HepG2 (cell line): ENCODE data around the gene ITGAE. TPM values are rescaled to one million over a fixed set of nuclear protein-coding genes. Genes with fewer than 3 reads are reported as not detected.

Experiments used
- ATAC-seq: fragments of 200-7000 bp; cut with Tn5 transposase; 3 replicates; pipeline ENCODE4 v1.9.1; 2020; ENCODE audit warnings: mild to moderate bottlenecking, moderate library complexity
- BruUV-seq: library from RNA; stranded (reverse); fragments of 400-500 nt; replicated peaks from 2 replicates; lab custom pipeline; 2021; lab: Mats Ljungman, UMichigan
- CTCF ChIA-PET: fragments of 300-600 bp; formaldehyde crosslinking; extraction: SDS; loops from one replicate; lab custom pipeline; 2021; ENCODE audit warnings: low total read pairs, inconsistent platforms, low intra/inter-chr PET ratio; lab: Yijun Ruan, JAX
- POLR2A ChIA-PET: fragments of 350-600 bp; sonication (Branson Sonifier 250); formaldehyde crosslinking; loops from one replicate; lab custom pipeline; 2020; ENCODE audit warnings: antibody characterized with exemption, inconsistent platforms; lab: Yijun Ruan, JAX
- DNase-seq: peaks from one replicate; pipeline ENCODE4 v3.0.0-alpha.2; 2015; ENCODE audit warnings: low spot score
- FAIRE-seq: peaks from 3 replicates; lab custom pipeline; 2011; peaks lifted over from hg19 to GRCh38; lab: Jason Lieb, UNC
- H2AFZ ChIP-seq: one replicate; pipeline ENCODE4 v1.6.1; 2011; ENCODE audit warnings: low read length, inconsistent platforms
- H3K27ac ChIP-seq: fragments of 300-600 bp; 3 replicates; pipeline ENCODE4 v1.8.0; 2011; ENCODE audit warnings: mixed run types, mild to moderate bottlenecking, mixed read lengths, low read length, inconsistent platforms; ENCODE audit not compliant: insufficient read depth; ENCODE audit errors: extremely low read length
- H3K27me3 ChIP-seq, 2 experiments: fragments of 200-600 bp in 1 of 2; 2 replicates in 1 of 2; 3 replicates in 1 of 2; pipeline versions ENCODE4 v1.6.0 to v1.8.0; 2011; ENCODE audit warnings: low read length in 2 of 2, mild to moderate bottlenecking in 2 of 2, moderate library complexity in 2 of 2, inconsistent platforms in 1 of 2; ENCODE audit not compliant: insufficient read depth in 2 of 2, control insufficient read depth in 1 of 2
- H3K36me3 ChIP-seq, 2 experiments: fragments of 200-600 bp in 1 of 2; replicated peaks in 1 of 2; 2 replicates in 1 of 2; 3 replicates in 1 of 2; pipeline versions ENCODE4 v1.5.1 to v1.8.0; 2011; ENCODE audit warnings: low read length in 2 of 2, inconsistent platforms in 1 of 2; ENCODE audit not compliant: insufficient read depth in 2 of 2, control insufficient read depth in 1 of 2
- H3K4me1 ChIP-seq: 2 replicates; pipeline ENCODE4 v1.5.1; 2012; ENCODE audit warnings: low read length, inconsistent platforms; ENCODE audit not compliant: insufficient read depth
- H3K4me2 ChIP-seq: 2 replicates; pipeline ENCODE4 v1.6.0; 2011; ENCODE audit warnings: low read depth, low read length, inconsistent platforms
- H3K4me3 ChIP-seq, 3 experiments: fragments of 200-600 bp in 1 of 3; sonication (generic), shearing (Covaris generic) in 1 of 3; replicated peaks in 1 of 3; 2 replicates each; pipeline ENCODE4 v1.5.1; 2011 to 2016; ENCODE audit warnings: low read length in 3 of 3, inconsistent platforms in 2 of 3, low read depth in 2 of 3, mild to moderate bottlenecking in 2 of 3, control low read depth in 1 of 3, mixed read lengths in 1 of 3; ENCODE audit not compliant: insufficient read depth in 1 of 3
- H3K79me2 ChIP-seq: one replicate; pipeline ENCODE4 v1.6.1; 2011; ENCODE audit warnings: low read length, inconsistent platforms; ENCODE audit not compliant: insufficient read depth
- H3K9ac ChIP-seq: 2 replicates; pipeline ENCODE4 v1.6.0; 2011; ENCODE audit warnings: mild to moderate bottlenecking, low read depth, low read length, inconsistent platforms; ENCODE audit not compliant: insufficient read depth
- H3K9me3 ChIP-seq: 2 replicates; pipeline ENCODE4 v1.5.1; 2012; ENCODE audit warnings: mild to moderate bottlenecking, low read length
- H4K20me1 ChIP-seq: 2 replicates; pipeline ENCODE4 v1.6.0; 2011; ENCODE audit warnings: inconsistent platforms, mild to moderate bottlenecking, low read length, moderate library complexity; ENCODE audit not compliant: insufficient read depth
- ADNP ChIP-seq: sonication (generic); formaldehyde crosslinking; IDR thresholded peaks from 2 replicates; pipeline ENCODE4 v1.4.0; 2020; ENCODE audit warnings: missing genetic modification reagents
- ARNTL ChIP-seq: sonication (generic); formaldehyde crosslinking; IDR thresholded peaks from 2 replicates; pipeline ENCODE4 v1.4.0; 2020; ENCODE audit warnings: mild to moderate bottlenecking, missing genetic modification reagents
- CENPX ChIP-seq: sonication (generic); formaldehyde crosslinking; IDR thresholded peaks from 2 replicates; pipeline ENCODE4 v1.9.0; 2021; ENCODE audit warnings: mild to moderate bottlenecking, missing genetic modification reagents, moderate library complexity
- ELF3 ChIP-seq: IDR thresholded peaks from 2 replicates; pipeline ENCODE4 v1.6.1; 2016; ENCODE audit warnings: missing genetic modification reagents, missing compliant biosample characterization
- MEIS1 ChIP-seq: sonication (generic); formaldehyde crosslinking; IDR thresholded peaks from 2 replicates; pipeline ENCODE4 v1.9.0; 2021; ENCODE audit warnings: mild to moderate bottlenecking, missing genetic modification reagents, moderate library complexity, borderline replicate concordance
- SRSF4 ChIP-seq: fragments of 200-400 bp; formaldehyde crosslinking; IDR thresholded peaks from one replicate; pipeline ENCODE4 v1.6.1; 2018; ENCODE audit warnings: mild to moderate bottlenecking, low read depth, low read length, moderate library complexity; ENCODE audit not compliant: poor library complexity, severe bottlenecking
- ZNF225 ChIP-seq: sonication (generic); formaldehyde crosslinking; IDR thresholded peaks from 2 replicates; pipeline ENCODE4 v1.4.0; 2020; ENCODE audit warnings: mild to moderate bottlenecking, missing genetic modification reagents
- ZNF3 ChIP-seq: IDR thresholded peaks from 2 replicates; pipeline ENCODE4 v1.7.0; 2017; ENCODE audit warnings: inconsistent platforms
- ZNF432 ChIP-seq: sonication (generic); formaldehyde crosslinking; IDR thresholded peaks from 2 replicates; pipeline ENCODE4 v1.5.0; 2020; ENCODE audit warnings: missing genetic modification reagents, mild to moderate bottlenecking, borderline replicate concordance
- ZNF746 ChIP-seq: sonication (generic); formaldehyde crosslinking; IDR thresholded peaks from 2 replicates; pipeline ENCODE4 v1.8.0; 2022; ENCODE audit warnings: mild to moderate bottlenecking, missing genetic modification reagents
- ZNF790 ChIP-seq: sonication (generic); formaldehyde crosslinking; IDR thresholded peaks from 2 replicates; pipeline ENCODE4 v1.8.0; 2022; ENCODE audit warnings: missing genetic modification reagents, mild to moderate bottlenecking, borderline replicate concordance
- ZSCAN25 ChIP-seq: sonication (generic); formaldehyde crosslinking; IDR thresholded peaks from 2 replicates; pipeline ENCODE4 v1.8.0; 2022; ENCODE audit warnings: mild to moderate bottlenecking, missing genetic modification reagents
- WGBS: methylation state at CpG from one replicate; pipeline ENCODE4 v1.1.6; 2017; ENCODE audit warnings: low lambda C conversion rate; 5-methylcytosine and 5-hydroxymethylcytosine counted together
- in situ Hi-C: cut with HindIII; loops from 2 replicates; pipeline ENCODE4 v1.10.0; 2017; ENCODE audit warnings: low pct_unique_long_range_greater_than_20kb; ENCODE audit not compliant: extremely low pct_ligation_motif_present
- intact Hi-C: fragments of 100-400 bp; cut with micrococcal nuclease; formaldehyde crosslinking; loops from one replicate; pipeline ENCODE4 v1.10.0; 2022; ENCODE audit not compliant: unreplicated experiment
- polyA plus RNA-seq, 8 experiments: library from polyadenylated mRNA; depleted of rRNA in 3 of 8; stranded (reverse) in 7 of 8; unstranded in 1 of 8; fragments of >200 nt; fragmentation: Illumina TruSeq in 4 of 8; extraction: Trizol in 4 of 8; gene quantifications; 2 replicates each; pipeline versions ENCODE4 v1.2.1 to v1.2.3, GENCODE V29; 2011 to 2016; ENCODE audit warnings: low read depth in 4 of 8, missing spikeins in 1 of 8, mixed read lengths in 1 of 8; ENCODE audit not compliant: insufficient read depth in 1 of 8
- total RNA-seq, 5 experiments: library from RNA; depleted of rRNA; stranded (reverse); fragments of >200 nt; fragmentation: Illumina TruSeq; extraction: Trizol; gene quantifications; 2 replicates each; pipeline ENCODE4 v1.2.3, GENCODE V29; 2016; ENCODE audit warnings: low read depth in 1 of 5
- TF ChIP-seq, protein P1 (sequence below): sonication (generic); formaldehyde crosslinking; IDR thresholded peaks from 2 replicates; pipeline ENCODE4 v1.4.0; 2020; ENCODE audit warnings: missing genetic modification reagents
- TF ChIP-seq, protein P2 (sequence below): sonication (generic); formaldehyde crosslinking; IDR thresholded peaks from 2 replicates; pipeline ENCODE4 v1.4.0; 2020; ENCODE audit warnings: missing genetic modification reagents, mild to moderate bottlenecking, borderline replicate concordance
- TF ChIP-seq, protein P3 (sequence below): sonication (generic); formaldehyde crosslinking; IDR thresholded peaks from 2 replicates; pipeline ENCODE4 v1.8.0; 2022; ENCODE audit warnings: mild to moderate bottlenecking, missing genetic modification reagents; ENCODE audit not compliant: insufficient replicate concordance

The ITGAE gene
- total and polyA plus RNA-seq, 2 of the 13 experiments (the other 11 are each of a cell fraction or from before 2014, with no cell fraction given) = 42.3 to 49.0 TPM

GRCh38 chr17:3739422-3740124, 61.4 kb downstream of the ITGAE start:
- ChIA-PET CTCF (no interaction called here), POLR2A (interaction anchor here (0.7 to 2.5 kb wide), 7 partner anchors 8 to 106 kb away, joined by 3 to 19 read pairs (median 6); no protein-coding TSS in a partner anchor)
- no peak overlapping the region for H3K27ac ChIP-seq
- no peaks in the 10 kb centered on the region for H4K20me1 ChIP-seq
- no peak overlapping the region for H2AFZ ChIP-seq
- peaks cover 52% of the 10 kb centered on the region for H3K4me1 ChIP-seq
- H3K9me3 ChIP-seq = no peaks in the 10 kb centered on the region
- H3K9ac ChIP-seq = no peak overlapping the region
- WGBS = 73% methylated on average over 16 of the region's 16 CpGs
- no peak for FAIRE-seq
- H3K4me3 ChIP-seq = no peak overlapping the region
- H3K4me2 ChIP-seq = 0 out of 2 replicates have a peak overlapping the region, but pooled peaks have one; percentile 4
- ATAC-seq = no peak
- BruUV-seq = no TSS peak
- H3K36me3 ChIP-seq = no peaks in the 10 kb centered on the region
- no peaks in the 10 kb centered on the region for H3K79me2 ChIP-seq
- DNase-seq = no peak
- H3K27me3 ChIP-seq = no peaks in the 10 kb centered on the region
- in situ Hi-C loops = loop anchor here (5.0 to 10.0 kb wide), 2 partner anchors 83 to 165 kb away; no protein-coding TSS in a partner anchor
- intact Hi-C loops = loop anchor here (5.0 to 10.0 kb wide), 3 partner anchors 33 to 165 kb away; no protein-coding TSS in a partner anchor
- TF ChIP-seq ZNF790 (CRISPR knock-in tag) = no peak
- TF ChIP-seq MEIS1 = no peak
- TF ChIP-seq ZSCAN25 (CRISPR knock-in tag) = no peak
- TF ChIP-seq, protein P1, sequence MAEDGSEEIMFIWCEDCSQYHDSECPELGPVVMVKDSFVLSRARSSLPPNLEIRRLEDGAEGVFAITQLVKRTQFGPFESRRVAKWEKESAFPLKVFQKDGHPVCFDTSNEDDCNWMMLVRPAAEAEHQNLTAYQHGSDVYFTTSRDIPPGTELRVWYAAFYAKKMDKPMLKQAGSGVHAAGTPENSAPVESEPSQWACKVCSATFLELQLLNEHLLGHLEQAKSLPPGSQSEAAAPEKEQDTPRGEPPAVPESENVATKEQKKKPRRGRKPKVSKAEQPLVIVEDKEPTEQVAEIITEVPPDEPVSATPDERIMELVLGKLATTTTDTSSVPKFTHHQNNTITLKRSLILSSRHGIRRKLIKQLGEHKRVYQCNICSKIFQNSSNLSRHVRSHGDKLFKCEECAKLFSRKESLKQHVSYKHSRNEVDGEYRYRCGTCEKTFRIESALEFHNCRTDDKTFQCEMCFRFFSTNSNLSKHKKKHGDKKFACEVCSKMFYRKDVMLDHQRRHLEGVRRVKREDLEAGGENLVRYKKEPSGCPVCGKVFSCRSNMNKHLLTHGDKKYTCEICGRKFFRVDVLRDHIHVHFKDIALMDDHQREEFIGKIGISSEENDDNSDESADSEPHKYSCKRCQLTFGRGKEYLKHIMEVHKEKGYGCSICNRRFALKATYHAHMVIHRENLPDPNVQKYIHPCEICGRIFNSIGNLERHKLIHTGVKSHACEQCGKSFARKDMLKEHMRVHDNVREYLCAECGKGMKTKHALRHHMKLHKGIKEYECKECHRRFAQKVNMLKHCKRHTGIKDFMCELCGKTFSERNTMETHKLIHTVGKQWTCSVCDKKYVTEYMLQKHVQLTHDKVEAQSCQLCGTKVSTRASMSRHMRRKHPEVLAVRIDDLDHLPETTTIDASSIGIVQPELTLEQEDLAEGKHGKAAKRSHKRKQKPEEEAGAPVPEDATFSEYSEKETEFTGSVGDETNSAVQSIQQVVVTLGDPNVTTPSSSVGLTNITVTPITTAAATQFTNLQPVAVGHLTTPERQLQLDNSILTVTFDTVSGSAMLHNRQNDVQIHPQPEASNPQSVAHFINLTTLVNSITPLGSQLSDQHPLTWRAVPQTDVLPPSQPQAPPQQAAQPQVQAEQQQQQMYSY (CRISPR knock-in tag) = no peak
- no peak for TF ChIP-seq SRSF4
- TF ChIP-seq CENPX (CRISPR knock-in tag) = no peak
- no peak for TF ChIP-seq ADNP
- TF ChIP-seq, protein P2, sequence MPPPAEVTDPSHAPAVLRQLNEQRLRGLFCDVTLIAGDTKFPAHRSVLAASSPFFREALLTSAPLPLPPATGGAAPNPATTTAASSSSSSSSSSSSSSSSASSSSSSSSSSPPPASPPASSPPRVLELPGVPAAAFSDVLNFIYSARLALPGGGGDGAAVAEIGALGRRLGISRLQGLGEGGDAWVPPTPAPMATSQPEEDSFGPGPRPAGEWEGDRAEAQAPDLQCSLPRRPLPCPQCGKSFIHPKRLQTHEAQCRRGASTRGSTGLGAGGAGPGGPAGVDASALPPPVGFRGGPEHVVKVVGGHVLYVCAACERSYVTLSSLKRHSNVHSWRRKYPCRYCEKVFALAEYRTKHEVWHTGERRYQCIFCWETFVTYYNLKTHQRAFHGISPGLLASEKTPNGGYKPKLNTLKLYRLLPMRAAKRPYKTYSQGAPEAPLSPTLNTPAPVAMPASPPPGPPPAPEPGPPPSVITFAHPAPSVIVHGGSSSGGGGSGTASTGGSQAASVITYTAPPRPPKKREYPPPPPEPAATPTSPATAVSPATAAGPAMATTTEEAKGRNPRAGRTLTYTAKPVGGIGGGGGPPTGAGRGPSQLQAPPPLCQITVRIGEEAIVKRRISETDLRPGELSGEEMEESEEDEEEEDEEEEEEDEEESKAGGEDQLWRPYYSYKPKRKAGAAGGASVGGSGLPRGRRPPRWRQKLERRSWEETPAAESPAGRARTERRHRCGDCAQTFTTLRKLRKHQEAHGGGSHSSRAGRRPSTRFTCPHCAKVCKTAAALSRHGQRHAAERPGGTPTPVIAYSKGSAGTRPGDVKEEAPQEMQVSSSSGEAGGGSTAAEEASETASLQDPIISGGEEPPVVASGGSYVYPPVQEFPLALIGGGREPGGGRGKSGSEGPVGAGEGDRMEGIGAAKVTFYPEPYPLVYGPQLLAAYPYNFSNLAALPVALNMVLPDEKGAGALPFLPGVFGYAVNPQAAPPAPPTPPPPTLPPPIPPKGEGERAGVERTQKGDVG (CRISPR knock-in tag) = no peak
- no peak for TF ChIP-seq ZNF432 (CRISPR knock-in tag)
- TF ChIP-seq ELF3 (CRISPR knock-in tag) = no peak
- TF ChIP-seq, protein P3, sequence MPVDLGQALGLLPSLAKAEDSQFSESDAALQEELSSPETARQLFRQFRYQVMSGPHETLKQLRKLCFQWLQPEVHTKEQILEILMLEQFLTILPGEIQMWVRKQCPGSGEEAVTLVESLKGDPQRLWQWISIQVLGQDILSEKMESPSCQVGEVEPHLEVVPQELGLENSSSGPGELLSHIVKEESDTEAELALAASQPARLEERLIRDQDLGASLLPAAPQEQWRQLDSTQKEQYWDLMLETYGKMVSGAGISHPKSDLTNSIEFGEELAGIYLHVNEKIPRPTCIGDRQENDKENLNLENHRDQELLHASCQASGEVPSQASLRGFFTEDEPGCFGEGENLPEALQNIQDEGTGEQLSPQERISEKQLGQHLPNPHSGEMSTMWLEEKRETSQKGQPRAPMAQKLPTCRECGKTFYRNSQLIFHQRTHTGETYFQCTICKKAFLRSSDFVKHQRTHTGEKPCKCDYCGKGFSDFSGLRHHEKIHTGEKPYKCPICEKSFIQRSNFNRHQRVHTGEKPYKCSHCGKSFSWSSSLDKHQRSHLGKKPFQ (CRISPR knock-in tag) = no peak
- TF ChIP-seq ZNF3 (CRISPR knock-in tag) = no peak
- TF ChIP-seq ZNF225 (CRISPR knock-in tag) = no peak
- no peak for TF ChIP-seq ARNTL
- no peak for TF ChIP-seq ZNF746 (CRISPR knock-in tag)
